K562 (cell line): ENCODE results near the gene POGZ. TPM values are rescaled to one million over a fixed set of nuclear protein-coding genes. Genes with fewer than 3 reads are reported as not detected.

Source experiments
- ATAC-seq: fragments of 200-7000 bp; cut with Tn5 transposase; 3 replicates; pipeline ENCODE4 v1.9.1; 2020; ENCODE audit warnings: moderate library complexity
- BruUV-seq: library from RNA; stranded (reverse); fragments of 400-500 nt; replicated peaks from 2 replicates; lab custom pipeline; 2021; lab: Mats Ljungman, UMichigan
- CTCF ChIA-PET: fragments of 300-600 bp; formaldehyde crosslinking; extraction: SDS; loops from one replicate; lab custom pipeline; 2021; ENCODE audit warnings: low intra/inter-chr PET ratio; lab: Yijun Ruan, JAX
- POLR2A ChIA-PET: fragments of 300-600, 350-650 bp; sonication (Branson Sonifier 250); formaldehyde crosslinking; extraction: SDS; loops from one replicate; lab custom pipeline; 2021; ENCODE audit warnings: antibody characterized with exemption, inconsistent platforms; lab: Yijun Ruan, JAX
- DNase-seq, 4 experiments: peaks; one replicate each; pipeline versions ENCODE4 v3.0.0 to v3.0.0-alpha.2; 2011 to 2018; ENCODE audit warnings: low spot score in 3 of 4, mixed read lengths in 3 of 4; ENCODE audit errors: extremely low read depth in 1 of 4
- FAIRE-seq: peaks from 2 replicates; lab custom pipeline; 2011; peaks lifted over from hg19 to GRCh38; lab: Jason Lieb, UNC
- H2AFZ ChIP-seq: 2 replicates; pipeline ENCODE4 v1.6.0; 2011; ENCODE audit warnings: low read depth, low read length, control low read depth, inconsistent platforms
- H3K27ac ChIP-seq: fragments of 200-600 bp; 3 replicates; pipeline ENCODE4 v1.8.0; 2011; ENCODE audit warnings: low read depth, mild to moderate bottlenecking, control low read depth, inconsistent platforms, low read length, moderate library complexity, mixed read lengths; ENCODE audit errors: extremely low read depth
- H3K27me3 ChIP-seq, 2 experiments: fragments of 300-600 bp in 1 of 2; 2 replicates in 1 of 2; 3 replicates in 1 of 2; pipeline versions ENCODE4 v1.6.0 to v1.8.0; 2011; ENCODE audit warnings: inconsistent platforms in 2 of 2, low read length in 2 of 2, mild to moderate bottlenecking in 1 of 2, mixed read lengths in 1 of 2, moderate library complexity in 1 of 2; ENCODE audit not compliant: control insufficient read depth in 2 of 2, insufficient read depth in 2 of 2
- H3K36me3 ChIP-seq: fragments of 300-600 bp; 3 replicates; pipeline ENCODE4 v1.8.0; 2011; ENCODE audit warnings: mild to moderate bottlenecking, low read length, inconsistent platforms; ENCODE audit not compliant: control insufficient read depth, insufficient read depth
- H3K4me1 ChIP-seq, 2 experiments: fragments of 200-600 bp in 1 of 2; replicated peaks in 1 of 2; 2 replicates in 1 of 2; 3 replicates in 1 of 2; pipeline versions ENCODE4 v1.5.1 to v1.8.0; 2011; ENCODE audit warnings: inconsistent platforms in 2 of 2, low read length in 2 of 2, mild to moderate bottlenecking in 1 of 2, mixed read lengths in 1 of 2, moderate library complexity in 1 of 2; ENCODE audit not compliant: control insufficient read depth in 2 of 2, insufficient read depth in 2 of 2
- H3K4me2 ChIP-seq: 2 replicates; pipeline ENCODE4 v1.6.1; 2011; ENCODE audit warnings: low read length, control low read depth, inconsistent platforms, mixed read lengths; ENCODE audit not compliant: insufficient read depth
- H3K4me3 ChIP-seq: fragments of 200-600 bp; sonication (generic), shearing (Covaris generic); 2 replicates; pipeline ENCODE4 v1.5.1; 2016; ENCODE audit warnings: control low read depth, inconsistent platforms
- H3K79me2 ChIP-seq: fragments of 200-600 bp; 3 replicates; pipeline ENCODE4 v1.8.0; 2011; ENCODE audit warnings: low read length, inconsistent platforms; ENCODE audit not compliant: control insufficient read depth, insufficient read depth
- H3K9ac ChIP-seq, 2 experiments: 2 replicates each; pipeline versions ENCODE4 v1.6.0 to v1.6.1; 2011; ENCODE audit warnings: low read depth in 2 of 2, low read length in 2 of 2, control low read depth in 1 of 2, inconsistent platforms in 1 of 2, mild to moderate bottlenecking in 1 of 2, mixed read lengths in 1 of 2; ENCODE audit not compliant: insufficient read depth in 1 of 2
- H3K9me1 ChIP-seq: one replicate; pipeline ENCODE4 v1.6.0; 2011; ENCODE audit warnings: inconsistent platforms, mild to moderate bottlenecking, low read length, moderate library complexity; ENCODE audit not compliant: control insufficient read depth, insufficient read depth
- H3K9me3 ChIP-seq: replicated peaks from 2 replicates; pipeline ENCODE4 v1.5.1; 2011; ENCODE audit warnings: low read depth, low read length, inconsistent platforms; ENCODE audit not compliant: control insufficient read depth, insufficient read depth
- H4K20me1 ChIP-seq: replicated peaks from 2 replicates; pipeline ENCODE4 v1.6.1; 2011; ENCODE audit warnings: low read length, inconsistent platforms, mixed read lengths; ENCODE audit not compliant: control insufficient read depth, insufficient read depth
- DDX20 ChIP-seq: fragments of 450-650 bp; IDR thresholded peaks from 2 replicates; pipeline ENCODE4 v1.6.1; 2016; ENCODE audit warnings: missing genetic modification characterization, low read depth, mild to moderate bottlenecking, missing compliant biosample characterization, moderate library complexity
- E2F3 ChIP-seq: fragments of 250-450 bp; sonication (Bioruptor Pico); IDR thresholded peaks from 2 replicates; pipeline ENCODE4 v1.4.0; 2020; ENCODE audit warnings: mild to moderate bottlenecking
- GABPB1 ChIP-seq: sonication (generic); formaldehyde crosslinking; IDR thresholded peaks from 2 replicates; pipeline ENCODE4 v1.8.0; 2022; ENCODE audit warnings: mild to moderate bottlenecking, missing genetic modification reagents
- GATA2 ChIP-seq: sonication (generic); formaldehyde crosslinking; IDR thresholded peaks from 2 replicates; pipeline ENCODE4 v1.4.0; 2020; ENCODE audit warnings: mild to moderate bottlenecking, missing genetic modification reagents
- SETDB1 ChIP-seq: IDR thresholded peaks from one replicate; pipeline ENCODE4 v1.6.1; 2012; ENCODE audit warnings: low read length, control low read depth, inconsistent platforms
- ZNF197 ChIP-seq: fragments of 200-800 bp; sonication (Bioruptor generic); IDR thresholded peaks from 2 replicates; pipeline ENCODE4 v1.6.1; 2016; ENCODE audit warnings: low read depth, missing genetic modification characterization, missing compliant biosample characterization
- ZNF3 ChIP-seq: fragments of 250-450 bp; sonication (Bioruptor Pico); IDR thresholded peaks from 2 replicates; pipeline ENCODE4 v1.5.0; 2021; ENCODE audit warnings: mild to moderate bottlenecking, moderate library complexity
- ZNF316 ChIP-seq: fragments of 450-650 bp; IDR thresholded peaks from 2 replicates; pipeline ENCODE4 v1.6.1; 2016
- WGBS: fragments of 100-300 bp; shearing (Covaris generic); methylation state at CpG from one replicate; pipeline ENCODE4 v1.1.6; 2016; ENCODE audit warnings: low coverage, mixed read lengths; ENCODE audit not compliant: insufficient coverage; ENCODE audit errors: missing lambda C conversion rate; 5-methylcytosine and 5-hydroxymethylcytosine counted together
- in situ Hi-C: fragments of 300-500 bp; cut with MboI; formaldehyde crosslinking; loops from 4 replicates; pipeline ENCODE4 v1.15.0; 2018; ENCODE audit warnings: inconsistent platforms, mixed read lengths
- intact Hi-C: fragments of 100-400 bp; cut with micrococcal nuclease; formaldehyde crosslinking; loops from 2 replicates; pipeline ENCODE4 v1.14.2; 2022
- polyA plus RNA-seq, 8 experiments: library from polyadenylated mRNA; depleted of rRNA in 4 of 8; stranded (reverse) in 5 of 8; unstranded in 3 of 8; fragments of >200 nt; fragmentation: Nextera tagmentation in 2 of 8; fragmentation: Illumina TruSeq in 1 of 8; extraction: Ambion mirVana in 2 of 8; extraction: Trizol in 1 of 8; gene quantifications; 2 replicates each; pipeline versions ENCODE4 v1.2.1 to v1.2.3, GENCODE V29; 2011 to 2014; ENCODE audit warnings: inconsistent platforms in 1 of 8, missing spikeins in 1 of 8
- total RNA-seq, 7 experiments: library from RNA; depleted of rRNA in 6 of 7; stranded (reverse); fragments of >200 nt in 6 of 7; fragmentation: Illumina TruSeq in 2 of 7; extraction: Trizol in 2 of 7; gene quantifications; 2 replicates each; pipeline versions ENCODE4 v1.2.1 to v1.2.3, GENCODE V29; 2011 to 2021; ENCODE audit warnings: low replicate concordance in 1 of 7
- TF ChIP-seq, protein P1 (sequence below): IDR thresholded peaks from 2 replicates; pipeline ENCODE4 v1.6.1; 2011; ENCODE audit not compliant: insufficient read length; ENCODE audit errors: extremely low read depth
- TF ChIP-seq, protein P2 (sequence below): fragments of 250-450 bp; sonication (Bioruptor Pico); IDR thresholded peaks from 2 replicates; pipeline ENCODE4 v1.9.0; 2021; ENCODE audit warnings: mild to moderate bottlenecking

The POGZ gene
- total and polyA plus RNA-seq, 9 of the 15 experiments (the other 6 are each of a cell fraction or from before 2014, with no cell fraction given) = 9.4 to 40.6 (median 21.6) TPM

DNA sequence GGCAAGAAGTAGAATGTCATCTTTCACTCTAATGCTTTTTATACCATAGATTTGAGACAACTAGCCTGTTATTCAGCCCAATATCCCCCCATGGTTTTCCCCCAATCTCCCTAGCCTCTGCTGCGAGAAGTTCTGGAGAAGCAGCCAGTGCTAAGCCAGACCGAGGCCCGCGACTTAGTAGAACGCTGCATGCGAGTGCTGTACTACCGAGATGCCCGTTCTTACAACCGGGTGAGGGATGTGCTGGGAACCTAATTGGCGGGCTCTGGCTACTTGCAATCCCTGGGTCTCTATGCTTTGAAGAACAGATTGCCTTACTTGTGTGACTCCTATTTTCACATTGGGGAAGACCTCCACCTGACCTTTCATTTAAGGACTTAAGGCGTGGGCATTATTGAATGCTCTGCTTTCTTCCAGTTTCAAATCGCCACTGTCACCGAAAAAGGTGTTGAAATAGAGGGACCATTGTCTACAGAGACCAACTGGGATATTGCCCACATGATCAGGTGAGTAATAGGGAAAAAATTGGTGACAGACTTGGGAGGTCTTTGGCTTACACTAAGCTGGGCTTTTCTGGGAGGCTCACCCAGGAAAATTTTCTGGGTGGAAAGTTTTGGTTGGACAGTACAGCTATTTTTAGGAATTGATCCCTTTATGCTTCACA is 58.0 kb downstream of the POGZ start:
- Histone ChIP-seq H3K9ac (0 out of 4 replicates have a peak overlapping the region, but pooled peaks of 1 of the 2 experiments have one; percentile 9), H3K27me3 (no peaks in the 10 kb centered on the region), H2AFZ (no peak overlapping the region), H3K9me1 (no peaks in the 10 kb centered on the region), H3K36me3 (peaks cover 59% of the 10 kb centered on the region; the same call in 2 of the 3 replicates), H3K9me3 (no peaks in the 10 kb centered on the region), H4K20me1 (0 out of 2 replicates have a peak, but pooled peaks cover 3% of the 10 kb centered on the region), H3K4me2 (peak overlapping the region; percentile 97; the same call in 1 of the 2 replicates), H3K27ac (no peak overlapping the region), H3K4me1 (peaks cover 0 to 3% of the 10 kb centered on the region in 2 experiments; a peak in 3 of 5 replicates), H3K4me3 (no peak overlapping the region), H3K79me2 (peaks cover 22% of the 10 kb centered on the region)
- TF ChIP-seq ZNF3 (CRISPR knock-in tag) (no peak), DDX20 (no peak), SETDB1 (no peak), ZNF316 (no peak), E2F3 (CRISPR knock-in tag) (no peak), GATA2 (CRISPR knock-in tag) (no peak), ZNF197 (CRISPR knock-in tag) (no peak), GABPB1 (CRISPR knock-in tag) (no peak)
- TF ChIP-seq, protein P1, sequence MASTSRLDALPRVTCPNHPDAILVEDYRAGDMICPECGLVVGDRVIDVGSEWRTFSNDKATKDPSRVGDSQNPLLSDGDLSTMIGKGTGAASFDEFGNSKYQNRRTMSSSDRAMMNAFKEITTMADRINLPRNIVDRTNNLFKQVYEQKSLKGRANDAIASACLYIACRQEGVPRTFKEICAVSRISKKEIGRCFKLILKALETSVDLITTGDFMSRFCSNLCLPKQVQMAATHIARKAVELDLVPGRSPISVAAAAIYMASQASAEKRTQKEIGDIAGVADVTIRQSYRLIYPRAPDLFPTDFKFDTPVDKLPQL = no peak
- TF ChIP-seq, protein P2, sequence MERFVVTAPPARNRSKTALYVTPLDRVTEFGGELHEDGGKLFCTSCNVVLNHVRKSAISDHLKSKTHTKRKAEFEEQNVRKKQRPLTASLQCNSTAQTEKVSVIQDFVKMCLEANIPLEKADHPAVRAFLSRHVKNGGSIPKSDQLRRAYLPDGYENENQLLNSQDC (CRISPR knock-in tag) = no peak
- 93% methylated on average over 13 of the region's 13 CpGs for WGBS
- BruUV-seq = no TSS peak
- FAIRE-seq (no peak), DNase-seq (no peak), ATAC-seq (no peak)
- intact Hi-C loops (no loop called here), in situ Hi-C loops (no loop called here)
- ChIA-PET CTCF (no interaction called here), POLR2A (interaction anchor here (1.0 to 3.6 kb wide), 4 partner anchors 9 to 74 kb away, joined by 3 to 11 read pairs (median 5); partner anchors contain the start of gene PI4KB)
